NB4 (cell line): ENCODE results near the gene RFC5.

Experiments used
- POLR2A ChIP-seq: IDR thresholded peaks from 2 replicates; pipeline ENCODE4 v1.6.1; 2011; ENCODE audit warnings: mild to moderate bottlenecking; ENCODE audit not compliant: insufficient read length; ENCODE audit errors: extremely low read depth
- TF ChIP-seq, protein P1 (sequence below): IDR thresholded peaks from one replicate; pipeline ENCODE4 v1.5.1; 2012; ENCODE audit warnings: low read depth, low read length

DNA sequence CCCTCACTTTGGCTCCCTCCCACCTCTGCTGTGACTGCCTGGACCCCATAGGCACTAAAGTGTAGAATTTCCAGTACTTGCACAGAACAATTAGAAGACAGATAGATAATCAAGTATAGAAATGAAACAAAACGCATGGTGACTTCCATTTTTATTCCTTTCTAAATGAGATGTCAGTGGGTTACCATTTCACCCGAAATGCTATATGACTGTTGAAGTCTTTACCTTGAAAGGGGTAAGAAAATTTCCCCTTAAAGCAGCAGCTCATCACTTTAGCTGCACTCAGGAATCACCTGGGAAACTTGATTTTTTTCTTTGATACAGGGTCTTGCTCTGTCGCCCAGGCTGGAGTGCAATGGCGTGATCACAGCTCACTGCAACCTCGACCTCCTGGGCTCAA is 35.2 kb upstream of the RFC5 start:
- TF ChIP-seq, protein P1, sequence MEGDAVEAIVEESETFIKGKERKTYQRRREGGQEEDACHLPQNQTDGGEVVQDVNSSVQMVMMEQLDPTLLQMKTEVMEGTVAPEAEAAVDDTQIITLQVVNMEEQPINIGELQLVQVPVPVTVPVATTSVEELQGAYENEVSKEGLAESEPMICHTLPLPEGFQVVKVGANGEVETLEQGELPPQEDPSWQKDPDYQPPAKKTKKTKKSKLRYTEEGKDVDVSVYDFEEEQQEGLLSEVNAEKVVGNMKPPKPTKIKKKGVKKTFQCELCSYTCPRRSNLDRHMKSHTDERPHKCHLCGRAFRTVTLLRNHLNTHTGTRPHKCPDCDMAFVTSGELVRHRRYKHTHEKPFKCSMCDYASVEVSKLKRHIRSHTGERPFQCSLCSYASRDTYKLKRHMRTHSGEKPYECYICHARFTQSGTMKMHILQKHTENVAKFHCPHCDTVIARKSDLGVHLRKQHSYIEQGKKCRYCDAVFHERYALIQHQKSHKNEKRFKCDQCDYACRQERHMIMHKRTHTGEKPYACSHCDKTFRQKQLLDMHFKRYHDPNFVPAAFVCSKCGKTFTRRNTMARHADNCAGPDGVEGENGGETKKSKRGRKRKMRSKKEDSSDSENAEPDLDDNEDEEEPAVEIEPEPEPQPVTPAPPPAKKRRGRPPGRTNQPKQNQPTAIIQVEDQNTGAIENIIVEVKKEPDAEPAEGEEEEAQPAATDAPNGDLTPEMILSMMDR = no peak
- no peak for TF ChIP-seq POLR2A
